BE2C (cell line): ENCODE results near the gene TMEM171. TPM values are rescaled to one million over a fixed set of nuclear protein-coding genes. Genes with fewer than 3 reads are reported as not detected.

Experiments
- DNase-seq: peaks from one replicate; pipeline ENCODE4 v3.0.0-alpha.2; 2020
- H3K27me3 ChIP-seq: fragments of 250-450 bp; sonication (Bioruptor Pico); 2 replicates; pipeline ENCODE4 v1.5.1; 2020; ENCODE audit warnings: mild to moderate bottlenecking
- H3K36me3 ChIP-seq: fragments of 250-450 bp; sonication (Bioruptor Pico); 2 replicates; pipeline ENCODE4 v1.5.1; 2020; ENCODE audit warnings: mild to moderate bottlenecking
- H3K4me1 ChIP-seq: fragments of 250-450 bp; sonication (Bioruptor Pico); 2 replicates; pipeline ENCODE4 v1.5.1; 2020
- H3K4me3 ChIP-seq: 2 replicates; pipeline ENCODE4 v1.5.1; 2011; ENCODE audit warnings: low read depth, low read length
- H3K9me3 ChIP-seq: fragments of 250-450 bp; sonication (Bioruptor Pico); 2 replicates; pipeline ENCODE4 v1.5.1; 2020
- CTCF ChIP-seq: IDR thresholded peaks from 2 replicates; pipeline ENCODE4 v1.5.1; 2012; ENCODE audit warnings: mild to moderate bottlenecking, low read depth, low read length
- polyA plus RNA-seq: library from polyadenylated mRNA; unstranded; fragments of >200 nt; gene quantifications from one replicate; pipeline ENCODE4 v1.2.1, GENCODE V29; 2012; ENCODE audit warnings: low read depth, missing spikeins; ENCODE audit not compliant: insufficient read length, insufficient read depth

Gene TMEM171
- not detected for polyA plus RNA-seq

- H3K4me1 ChIP-seq, result no peaks in the 10 kb centered on the region
- no peaks in the 10 kb centered on the region for H3K36me3 ChIP-seq
- TF ChIP-seq CTCF, result no peak
- DNase-seq, result no peak
- H3K9me3 ChIP-seq, result no peaks in the 10 kb centered on the region
- H3K4me3 ChIP-seq, result no peak within 1 kb of the TSS
- peaks cover 67% of the 10 kb centered on the region for H3K27me3 ChIP-seq
Measured at GRCh38 chr5:73120222-73121118, at the start of gene TMEM171. Gene TMEM171, plus strand, starts transcription at chr5:73120575. Its CDS starts 2,799 bp downstream, at chr5:73123374.

- no peaks in the 10 kb centered on the region for H3K4me1 ChIP-seq
- no peak for TF ChIP-seq CTCF
- no peak for DNase-seq
- H3K4me3 ChIP-seq, result no peak overlapping the region
- H3K36me3 ChIP-seq, result no peaks in the 10 kb centered on the region
- no peaks in the 10 kb centered on the region for H3K9me3 ChIP-seq
- peaks cover 5% of the 10 kb centered on the region for H3K27me3 ChIP-seq
Measured at GRCh38 chr5:73081093-73081492, 39.3 kb upstream of the TMEM171 start.

- no peaks in the 10 kb centered on the region for H3K9me3 ChIP-seq
- no peak overlapping the region for H3K4me3 ChIP-seq
- no peak for TF ChIP-seq CTCF
- H3K36me3 ChIP-seq, result no peaks in the 10 kb centered on the region
- no peaks in the 10 kb centered on the region for H3K4me1 ChIP-seq
- no peaks in the 10 kb centered on the region; the same call in 1 of the 2 replicates for H3K27me3 ChIP-seq
- DNase-seq, result no peak
Measured at GRCh38 chr5:73088026-73088425, 32.3 kb upstream of the TMEM171 start.

- TF ChIP-seq CTCF, result no peak
- no peaks in the 10 kb centered on the region for H3K36me3 ChIP-seq
- peaks cover 3% of the 10 kb centered on the region; the same call in 1 of the 2 replicates for H3K27me3 ChIP-seq
- H3K4me3 ChIP-seq, result no peak overlapping the region
- H3K4me1 ChIP-seq, result no peaks in the 10 kb centered on the region
- DNase-seq, result no peak
- H3K9me3 ChIP-seq, result no peaks in the 10 kb centered on the region
Measured at GRCh38 chr5:73093943-73094342, 26.4 kb upstream of the TMEM171 start.

GRCh38 chr5:73094415-73094814, 26.0 kb upstream of the TMEM171 start:
- Histone ChIP-seq H3K4me3 (no peak overlapping the region), H3K36me3 (no peaks in the 10 kb centered on the region)
- DNase-seq, result no peak

More at GRCh38 chr5:73094415-73094814, 26.0 kb upstream of the TMEM171 start:
- no peak for TF ChIP-seq CTCF
- Histone ChIP-seq H3K4me1 (no peaks in the 10 kb centered on the region), H3K9me3 (no peaks in the 10 kb centered on the region), H3K27me3 (peaks cover 3% of the 10 kb centered on the region; the same call in 1 of the 2 replicates)
